PC-3 (cell line): ENCODE measurements around the gene MYH14. TPM values are rescaled to one million over a fixed set of nuclear protein-coding genes. Genes with fewer than 3 reads are reported as not detected.

Experiments
- ATAC-seq: fragments of 200-7000 bp; cut with Tn5 transposase; 2 replicates; pipeline ENCODE4 v1.9.1; 2020; ENCODE audit warnings: mild to moderate bottlenecking, moderate library complexity
- BruUV-seq: library from RNA; stranded (reverse); fragments of 400-500 nt; replicated peaks from 2 replicates; lab custom pipeline; 2021; lab: Mats Ljungman, UMichigan
- CTCF ChIA-PET: fragments of 300-600 bp; sonication (Branson Sonifier 250); formaldehyde crosslinking; loops from one replicate; lab custom pipeline; 2022; ENCODE audit warnings: antibody characterized with exemption; lab: Charles Lee
- POLR2A ChIA-PET: fragments of 300-600 bp; sonication (Branson Sonifier 250); formaldehyde crosslinking; loops from one replicate; lab custom pipeline; 2022; ENCODE audit warnings: antibody characterized with exemption; ENCODE audit not compliant: unreplicated experiment; lab: Charles Lee
- DNase-seq: peaks from one replicate; pipeline ENCODE4 v3.0.0-alpha.2; 2015
- H2AFZ ChIP-seq: fragments of 300-600 bp; sonication (generic); 2 replicates; pipeline ENCODE4 v1.6.0; 2016; ENCODE audit warnings: antibody characterized with exemption, low read length
- H3F3A ChIP-seq: fragments of 300-600 bp; sonication (generic); one replicate; pipeline ENCODE4 v1.6.0; 2017; ENCODE audit warnings: antibody characterized with exemption, low read length, control low read depth, mild to moderate bottlenecking; ENCODE audit not compliant: unreplicated experiment
- H3K27ac ChIP-seq: fragments of 300-600 bp; sonication (generic); 2 replicates; pipeline ENCODE4 v1.5.1; 2016; ENCODE audit warnings: mild to moderate bottlenecking, low read length
- H3K27me3 ChIP-seq: fragments of 300-600 bp; sonication (generic); 2 replicates; pipeline ENCODE4 v1.6.1; 2016; ENCODE audit warnings: low read length, mixed read lengths
- H3K36me3 ChIP-seq: fragments of 300-600 bp; sonication (generic); 2 replicates; pipeline ENCODE4 v1.6.1; 2016; ENCODE audit warnings: low read depth, mixed run types, low read length, mixed read lengths
- H3K4me1 ChIP-seq: fragments of 300-600 bp; sonication (generic); 2 replicates; pipeline ENCODE4 v1.5.1; 2016; ENCODE audit warnings: low read length; ENCODE audit not compliant: insufficient read depth
- H3K4me2 ChIP-seq: fragments of 300-600 bp; sonication (generic); 2 replicates; pipeline ENCODE4 v1.6.0; 2016; ENCODE audit warnings: low read length
- H3K4me3 ChIP-seq: fragments of 300-600 bp; sonication (generic); 2 replicates; pipeline ENCODE4 v1.5.1; 2016; ENCODE audit warnings: mild to moderate bottlenecking, low read length, mixed read lengths
- H3K79me2 ChIP-seq: fragments of 300-600 bp; sonication (generic); 2 replicates; pipeline ENCODE4 v1.6.1; 2017; ENCODE audit warnings: low read length, mixed read lengths
- H3K9ac ChIP-seq: fragments of 300-600 bp; sonication (generic); 2 replicates; pipeline ENCODE4 v1.6.0; 2016; ENCODE audit warnings: mild to moderate bottlenecking, low read length
- H3K9me2 ChIP-seq: fragments of 300-600 bp; sonication (generic); replicated peaks from 2 replicates; pipeline ENCODE4 v1.6.1; 2016; ENCODE audit warnings: mixed run types, low read length, mixed read lengths
- H3K9me3 ChIP-seq: fragments of 300-600 bp; sonication (generic); 2 replicates; pipeline ENCODE4 v1.6.1; 2016; ENCODE audit warnings: low read length, mixed read lengths
- H4K20me1 ChIP-seq: fragments of 300-600 bp; sonication (generic); 2 replicates; pipeline ENCODE4 v1.6.1; 2016; ENCODE audit warnings: low read length, mixed read lengths
- CTCF ChIP-seq: fragments of 300-600 bp; sonication (generic); conservative IDR thresholded peaks from 2 replicates; pipeline ENCODE4 v1.5.1; 2017; ENCODE audit warnings: antibody characterized with exemption, low read depth, mild to moderate bottlenecking, low read length
- EZH2 ChIP-seq: fragments of 300-600 bp; sonication (generic); IDR thresholded peaks from one replicate; pipeline ENCODE4 v1.6.1; 2017; ENCODE audit warnings: antibody characterized with exemption, mild to moderate bottlenecking, low read length; ENCODE audit not compliant: unreplicated experiment
- EZH2phosphoT487 ChIP-seq: fragments of 300-600 bp; sonication (generic); IDR thresholded peaks from 2 replicates; pipeline ENCODE4 v1.6.1; 2018; ENCODE audit warnings: mild to moderate bottlenecking, antibody characterized with exemption, low read length, borderline replicate concordance
- intact Hi-C: fragments of 100-400 bp; cut with micrococcal nuclease; formaldehyde crosslinking; loops from 2 replicates; pipeline ENCODE4 v1.9.0; 2023
- total RNA-seq: library from RNA; depleted of rRNA; stranded (reverse); fragments of >200 nt; gene quantifications from 2 replicates; pipeline ENCODE4 v1.2.3, GENCODE V29; 2014

The MYH14 gene
- total RNA-seq, 1 experiment from 2014 or later = 20.2 TPM

- H4K20me1 ChIP-seq = no peaks in the 10 kb centered on the region
- no TSS peak for BruUV-seq
- H3F3A ChIP-seq = no peaks in the 10 kb centered on the region
- intact Hi-C loops = no loop called here
- no peak overlapping the region for H3K4me2 ChIP-seq
- no peak overlapping the region for H3K27ac ChIP-seq
- H3K4me1 ChIP-seq = peaks cover 20% of the 10 kb centered on the region
- no peaks in the 10 kb centered on the region for H3K9me3 ChIP-seq
- ATAC-seq (no peak), DNase-seq (no peak)
- no peaks in the 10 kb centered on the region for H3K27me3 ChIP-seq
- H2AFZ ChIP-seq = no peak overlapping the region
- CTCF ChIA-PET = no interaction called here
- peaks cover 7% of the 10 kb centered on the region for H3K36me3 ChIP-seq
- peaks cover 16% of the 10 kb centered on the region for H3K79me2 ChIP-seq
- H3K9ac ChIP-seq = no peak overlapping the region
- H3K4me3 ChIP-seq = no peak overlapping the region
- POLR2A ChIA-PET = no interaction called here
- TF ChIP-seq EZH2 (no peak), CTCF (no peak), EZH2phosphoT487 (no peak)
- no peaks in the 10 kb centered on the region for H3K9me2 ChIP-seq
Measured at GRCh38 chr19:50209131-50209530, 5.7 kb downstream of the MYH14 start.

- Histone ChIP-seq H3K36me3 (peaks cover 7% of the 10 kb centered on the region), H3K4me2 (no peak overlapping the region), H2AFZ (no peak overlapping the region), H3K27me3 (no peaks in the 10 kb centered on the region), H3K9ac (no peak overlapping the region), H3K79me2 (0 out of 2 replicates have a peak, but pooled peaks cover 7% of the 10 kb centered on the region), H3K4me3 (no peak overlapping the region), H4K20me1 (no peaks in the 10 kb centered on the region), H3F3A (no peaks in the 10 kb centered on the region), H3K4me1 (peaks cover 21% of the 10 kb centered on the region), H3K27ac (no peak overlapping the region), H3K9me2 (no peaks in the 10 kb centered on the region), H3K9me3 (no peaks in the 10 kb centered on the region)
- intact Hi-C loops = no loop called here
- BruUV-seq = no TSS peak
- CTCF ChIA-PET = no interaction called here
- POLR2A ChIA-PET = no interaction called here
- ATAC-seq = no peak
- no peak for TF ChIP-seq EZH2
- TF ChIP-seq EZH2phosphoT487 = no peak
- no peak for TF ChIP-seq CTCF
- DNase-seq = no peak
Measured at GRCh38 chr19:50210425-50210824, 7.0 kb downstream of the MYH14 start.

GRCh38 chr19:50213925-50214324 is 10.5 kb downstream of the MYH14 start:
- CTCF ChIA-PET = no interaction called here
- Histone ChIP-seq H3K27me3 (no peaks in the 10 kb centered on the region), H3K36me3 (peaks cover 7% of the 10 kb centered on the region), H3K9me2 (no peaks in the 10 kb centered on the region), H3K4me3 (no peak overlapping the region), H3K79me2 (no peaks in the 10 kb centered on the region), H3F3A (no peaks in the 10 kb centered on the region), H3K4me1 (peaks cover 24% of the 10 kb centered on the region), H3K4me2 (no peak overlapping the region), H3K9ac (no peak overlapping the region), H2AFZ (no peak overlapping the region), H3K9me3 (no peaks in the 10 kb centered on the region), H4K20me1 (no peaks in the 10 kb centered on the region), H3K27ac (peak overlapping the region; percentile 73; the same call in 1 of the 2 replicates)
- no peak for ATAC-seq
- TF ChIP-seq EZH2phosphoT487 (no peak), CTCF (no peak), EZH2 (no peak)
- no TSS peak for BruUV-seq
- intact Hi-C loops = no loop called here
- POLR2A ChIA-PET = no interaction called here
- no peak for DNase-seq
